Neural cell (in vitro differentiated cells): ENCODE results near the gene CCDC30.

Experiments
- EZH2 ChIP-seq: fragments of 200-600, 300-800 bp; shearing (Covaris generic), sonication (generic); IDR thresholded peaks from 2 replicates; pipeline ENCODE4 v1.6.1; 2014; ENCODE audit warnings: antibody characterized with exemption, low read length, borderline replicate concordance, mild to moderate bottlenecking; ENCODE audit not compliant: insufficient read depth, poor library complexity, severe bottlenecking
- MXI1 ChIP-seq: fragments of 450-650 bp; conservative IDR thresholded peaks from 2 replicates; pipeline ENCODE4 v1.6.1; 2014; ENCODE audit warnings: antibody characterized with exemption, mild to moderate bottlenecking; ENCODE audit not compliant: poor library complexity, severe bottlenecking
- SMC3 ChIP-seq: fragments of 450-650 bp; conservative IDR thresholded peaks from 2 replicates; pipeline ENCODE4 v1.6.1; 2014; ENCODE audit warnings: antibody characterized with exemption, mild to moderate bottlenecking, moderate library complexity; ENCODE audit not compliant: poor library complexity
- TAF1 ChIP-seq: IDR thresholded peaks from 2 replicates; pipeline ENCODE4 v1.6.1; 2012; ENCODE audit warnings: low read depth
- TF ChIP-seq, protein P1 (sequence below): IDR thresholded peaks from 2 replicates; pipeline ENCODE4 v1.6.1; 2012; ENCODE audit warnings: borderline replicate concordance
- TF ChIP-seq, protein P2 (sequence below): fragments of 450-650 bp; IDR thresholded peaks from 2 replicates; pipeline ENCODE4 v1.5.1; 2014; ENCODE audit warnings: antibody characterized with exemption, mild to moderate bottlenecking, moderate library complexity; ENCODE audit not compliant: poor library complexity, severe bottlenecking

DNA sequence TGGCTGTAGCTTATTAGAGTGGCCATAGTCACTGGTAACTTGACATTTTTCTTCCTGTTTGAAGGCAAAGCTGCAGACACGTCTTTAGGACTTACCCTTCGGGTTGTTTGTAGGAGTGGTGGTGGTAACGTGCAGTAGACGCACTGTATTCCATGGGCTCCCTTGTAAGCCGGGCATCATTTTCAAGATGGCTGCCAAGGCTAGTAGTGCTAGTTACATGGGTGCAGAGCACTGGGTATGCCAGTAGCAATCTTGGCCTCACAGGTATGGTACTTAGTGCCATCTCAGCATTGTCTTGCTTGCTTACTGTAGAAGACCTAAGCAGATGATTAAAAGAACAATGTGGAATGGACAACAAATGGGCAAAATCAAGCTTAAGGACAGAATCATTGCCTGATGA is 221.1 kb downstream of the CCDC30 start:
- TF ChIP-seq, protein P1, sequence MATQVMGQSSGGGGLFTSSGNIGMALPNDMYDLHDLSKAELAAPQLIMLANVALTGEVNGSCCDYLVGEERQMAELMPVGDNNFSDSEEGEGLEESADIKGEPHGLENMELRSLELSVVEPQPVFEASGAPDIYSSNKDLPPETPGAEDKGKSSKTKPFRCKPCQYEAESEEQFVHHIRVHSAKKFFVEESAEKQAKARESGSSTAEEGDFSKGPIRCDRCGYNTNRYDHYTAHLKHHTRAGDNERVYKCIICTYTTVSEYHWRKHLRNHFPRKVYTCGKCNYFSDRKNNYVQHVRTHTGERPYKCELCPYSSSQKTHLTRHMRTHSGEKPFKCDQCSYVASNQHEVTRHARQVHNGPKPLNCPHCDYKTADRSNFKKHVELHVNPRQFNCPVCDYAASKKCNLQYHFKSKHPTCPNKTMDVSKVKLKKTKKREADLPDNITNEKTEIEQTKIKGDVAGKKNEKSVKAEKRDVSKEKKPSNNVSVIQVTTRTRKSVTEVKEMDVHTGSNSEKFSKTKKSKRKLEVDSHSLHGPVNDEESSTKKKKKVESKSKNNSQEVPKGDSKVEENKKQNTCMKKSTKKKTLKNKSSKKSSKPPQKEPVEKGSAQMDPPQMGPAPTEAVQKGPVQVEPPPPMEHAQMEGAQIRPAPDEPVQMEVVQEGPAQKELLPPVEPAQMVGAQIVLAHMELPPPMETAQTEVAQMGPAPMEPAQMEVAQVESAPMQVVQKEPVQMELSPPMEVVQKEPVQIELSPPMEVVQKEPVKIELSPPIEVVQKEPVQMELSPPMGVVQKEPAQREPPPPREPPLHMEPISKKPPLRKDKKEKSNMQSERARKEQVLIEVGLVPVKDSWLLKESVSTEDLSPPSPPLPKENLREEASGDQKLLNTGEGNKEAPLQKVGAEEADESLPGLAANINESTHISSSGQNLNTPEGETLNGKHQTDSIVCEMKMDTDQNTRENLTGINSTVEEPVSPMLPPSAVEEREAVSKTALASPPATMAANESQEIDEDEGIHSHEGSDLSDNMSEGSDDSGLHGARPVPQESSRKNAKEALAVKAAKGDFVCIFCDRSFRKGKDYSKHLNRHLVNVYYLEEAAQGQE = no peak
- TF ChIP-seq, protein P2, sequence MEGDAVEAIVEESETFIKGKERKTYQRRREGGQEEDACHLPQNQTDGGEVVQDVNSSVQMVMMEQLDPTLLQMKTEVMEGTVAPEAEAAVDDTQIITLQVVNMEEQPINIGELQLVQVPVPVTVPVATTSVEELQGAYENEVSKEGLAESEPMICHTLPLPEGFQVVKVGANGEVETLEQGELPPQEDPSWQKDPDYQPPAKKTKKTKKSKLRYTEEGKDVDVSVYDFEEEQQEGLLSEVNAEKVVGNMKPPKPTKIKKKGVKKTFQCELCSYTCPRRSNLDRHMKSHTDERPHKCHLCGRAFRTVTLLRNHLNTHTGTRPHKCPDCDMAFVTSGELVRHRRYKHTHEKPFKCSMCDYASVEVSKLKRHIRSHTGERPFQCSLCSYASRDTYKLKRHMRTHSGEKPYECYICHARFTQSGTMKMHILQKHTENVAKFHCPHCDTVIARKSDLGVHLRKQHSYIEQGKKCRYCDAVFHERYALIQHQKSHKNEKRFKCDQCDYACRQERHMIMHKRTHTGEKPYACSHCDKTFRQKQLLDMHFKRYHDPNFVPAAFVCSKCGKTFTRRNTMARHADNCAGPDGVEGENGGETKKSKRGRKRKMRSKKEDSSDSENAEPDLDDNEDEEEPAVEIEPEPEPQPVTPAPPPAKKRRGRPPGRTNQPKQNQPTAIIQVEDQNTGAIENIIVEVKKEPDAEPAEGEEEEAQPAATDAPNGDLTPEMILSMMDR = no peak
- no peak for TF ChIP-seq MXI1
- no peak for TF ChIP-seq EZH2
- TF ChIP-seq SMC3 = no peak
- TF ChIP-seq TAF1 = no peak
